Activated CD8-positive, alpha-beta memory T cell treated with anti-CD3 and anti-CD28 coated beads, Interleukin-2, amount 50 U/mL, for 4 hours (primary cell): ENCODE measurements around the gene TIGIT.

Experiments
- DNase-seq: peaks from one replicate; pipeline ENCODE4 v3.0.0-alpha.2; 2020

TIGIT gene

DNA sequence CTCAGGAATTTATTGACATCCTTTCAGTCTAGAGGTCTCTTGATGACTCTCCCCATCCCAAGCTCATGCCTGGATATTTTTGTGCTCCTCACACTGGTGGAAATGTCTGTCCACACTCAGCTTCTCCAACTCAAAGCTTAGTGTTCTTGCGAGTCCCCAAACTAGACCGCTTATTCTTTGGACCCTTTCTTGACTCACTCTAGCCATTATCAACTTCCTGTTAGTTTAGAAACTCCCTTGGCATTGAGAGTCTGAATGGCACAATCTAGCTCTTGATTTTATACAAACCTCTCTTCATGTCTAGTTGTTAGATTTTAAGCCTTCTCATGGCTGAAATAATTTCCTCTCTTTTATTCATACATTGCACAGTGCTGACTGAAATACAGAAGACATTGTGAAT, 19.6 kb downstream of the TIGIT start:
- DNase-seq, result no peak

DNA sequence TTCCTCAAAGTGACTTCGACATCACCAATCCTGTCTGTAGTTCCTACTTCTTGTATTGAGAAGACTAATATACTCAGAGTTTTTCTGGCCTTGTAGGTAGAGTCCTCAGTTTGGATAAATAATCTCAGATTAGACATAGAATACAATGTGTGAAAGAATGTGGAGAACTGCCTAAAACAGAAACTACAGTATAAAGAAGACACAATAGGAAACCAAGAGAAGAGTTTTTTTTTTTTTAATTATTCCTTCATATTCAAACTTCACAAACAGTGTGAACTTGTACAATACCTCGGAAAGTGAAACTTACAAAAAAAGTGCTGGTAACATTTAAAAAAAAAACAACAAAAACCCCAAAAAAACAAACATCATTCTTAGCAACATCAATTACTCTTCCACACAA, 20.5 kb downstream of the TIGIT start:
- DNase-seq, result no peak

DNA sequence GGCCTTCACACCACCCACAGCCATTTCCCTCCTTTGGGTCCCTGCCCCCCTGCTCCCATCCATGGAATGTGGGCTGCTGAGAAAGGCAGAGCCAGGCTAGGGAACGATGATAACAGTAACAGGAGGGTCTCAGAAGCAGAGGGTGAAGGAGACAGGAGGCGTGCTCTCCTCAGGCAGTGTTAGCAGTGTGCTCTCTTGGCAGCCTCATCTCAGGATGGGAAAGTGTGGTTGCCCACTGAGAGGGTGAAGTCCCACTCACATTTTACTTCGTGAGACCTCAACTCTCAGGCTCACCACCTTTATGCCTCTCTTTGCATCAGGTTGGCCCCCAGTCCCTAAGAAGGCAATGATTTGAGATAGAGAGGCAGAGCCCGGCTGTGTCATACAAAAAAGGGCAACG, 24.5 kb downstream of the TIGIT start:
- no peak for DNase-seq

DNA sequence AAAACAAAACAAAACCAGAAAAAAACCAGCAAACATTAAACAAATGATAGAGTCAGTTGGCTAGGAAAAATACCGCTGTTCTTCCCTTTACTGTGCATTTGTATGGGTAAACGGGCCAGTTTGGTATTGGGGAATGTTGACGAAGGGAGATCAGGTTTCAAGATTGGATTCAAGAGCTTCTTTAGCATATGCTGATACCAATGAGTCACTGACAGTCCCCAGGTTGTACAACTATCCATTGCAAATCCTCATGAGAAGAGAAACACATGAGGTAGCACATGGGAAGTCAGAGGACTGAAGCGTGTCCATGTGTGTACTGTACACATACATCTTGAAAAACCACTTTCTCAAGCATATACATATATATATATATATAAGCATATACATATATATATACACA, 25.6 kb downstream of the TIGIT start:
- no peak for DNase-seq

DNA sequence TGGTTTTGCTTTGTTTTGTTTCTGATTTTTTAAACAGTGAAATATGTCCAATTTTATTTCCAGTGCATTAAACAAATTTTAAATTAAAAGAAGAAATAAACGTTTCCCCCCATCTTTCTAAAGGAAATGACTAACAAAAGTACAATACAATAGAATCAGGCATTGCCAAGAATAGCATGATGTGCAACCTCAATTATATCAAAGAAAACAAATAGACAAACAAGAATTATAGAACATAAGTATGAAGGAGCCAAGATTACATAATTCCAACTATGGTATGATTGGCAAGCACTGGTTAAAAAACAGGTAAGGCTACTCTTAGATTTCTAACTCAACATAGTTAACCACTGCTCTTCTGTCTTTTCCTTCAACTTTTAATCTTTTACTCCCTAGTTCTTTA, 26.4 kb downstream of the TIGIT start:
- no peak for DNase-seq

DNA sequence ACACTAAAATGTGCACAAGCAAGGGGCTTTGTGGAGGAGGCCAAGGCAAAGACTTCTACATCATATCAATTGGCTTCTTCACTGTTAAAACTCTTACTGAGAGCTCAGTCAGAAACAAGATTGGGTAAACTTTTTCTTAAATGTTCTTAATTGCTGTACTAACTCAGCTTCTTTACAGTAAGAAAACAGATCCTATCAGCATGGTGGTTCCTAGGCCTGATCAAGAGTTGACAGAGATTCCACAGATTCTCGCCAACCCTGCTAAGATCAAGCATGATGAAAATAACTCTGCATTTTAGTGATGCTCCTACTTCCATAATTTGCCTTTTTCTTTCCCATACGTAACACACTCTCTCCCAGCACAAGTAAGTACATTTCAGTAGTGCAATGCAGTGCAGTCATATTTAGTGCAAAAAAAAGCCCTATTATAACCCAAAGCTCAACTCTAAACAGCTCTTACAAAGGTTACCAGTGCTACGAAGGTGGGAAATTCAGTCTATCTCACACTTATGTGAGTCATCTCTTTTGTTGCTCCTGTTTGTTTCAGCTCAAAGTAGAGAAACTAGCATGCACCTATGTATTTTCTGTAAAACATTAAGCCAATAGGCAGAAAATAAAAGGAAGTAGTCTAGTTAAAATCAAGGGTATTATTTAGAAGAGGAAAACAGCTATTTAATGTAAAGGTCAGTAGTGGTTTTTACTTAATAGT, 29.9 kb downstream of the TIGIT start:
- no peak for DNase-seq

DNA sequence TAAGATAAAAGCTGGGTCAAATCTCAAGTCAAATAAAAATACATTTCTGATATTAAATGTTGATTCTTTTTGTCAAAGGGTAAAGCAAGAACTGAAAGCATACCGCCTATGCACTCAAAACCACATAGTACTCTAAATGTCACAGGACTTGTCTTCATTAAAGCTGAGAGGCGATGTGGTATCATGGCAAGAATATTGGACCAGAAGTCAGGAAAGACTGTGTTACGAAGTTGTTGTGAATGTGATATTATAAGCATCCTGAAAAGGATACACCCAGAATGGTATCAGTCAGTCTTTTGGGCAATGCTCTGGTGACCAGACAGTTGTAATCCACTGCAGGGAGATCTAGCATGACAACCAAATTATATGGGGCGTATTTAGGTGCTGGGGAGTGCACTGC, 33.8 kb downstream of the TIGIT start:
- DNase-seq, result no peak

DNA sequence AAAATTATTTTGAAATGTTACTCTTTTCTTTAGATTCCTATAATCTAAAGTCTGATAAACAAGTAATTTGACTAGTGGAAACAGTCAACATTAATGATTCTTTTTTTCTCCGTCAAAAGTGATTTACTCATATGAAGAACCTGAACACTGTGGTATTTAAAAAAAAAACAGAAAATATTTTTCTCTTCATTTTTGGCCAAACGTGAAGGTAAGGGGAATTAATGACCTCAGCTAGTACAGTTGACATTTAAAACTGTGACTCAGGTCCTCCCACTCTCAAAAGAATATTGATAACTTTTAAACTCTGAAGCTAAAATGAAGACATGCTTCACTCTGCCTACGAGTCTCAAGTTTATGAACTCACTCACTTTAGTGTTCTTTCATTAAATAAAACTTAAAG, 34.5 kb downstream of the TIGIT start:
- DNase-seq, result no peak

DNA sequence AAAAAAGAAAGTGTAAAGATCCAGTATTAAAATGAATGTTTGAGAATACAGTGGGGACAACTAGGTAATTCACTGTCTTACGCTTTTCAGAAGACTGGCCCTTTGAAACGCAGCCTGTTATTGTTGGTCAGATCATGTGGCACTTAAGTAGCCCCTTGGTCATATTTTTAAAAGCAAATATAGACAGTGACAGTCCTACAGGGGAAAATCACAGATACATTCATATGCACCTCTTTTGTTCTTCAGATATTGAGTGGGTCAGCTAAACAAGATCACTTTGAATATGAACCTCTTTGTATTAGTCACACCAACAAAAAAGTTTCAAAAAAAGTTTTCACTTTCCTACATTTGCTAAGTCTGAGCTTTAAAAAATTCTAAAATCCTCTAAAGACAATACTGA, 36.0 kb downstream of the TIGIT start:
- no peak for DNase-seq

DNA sequence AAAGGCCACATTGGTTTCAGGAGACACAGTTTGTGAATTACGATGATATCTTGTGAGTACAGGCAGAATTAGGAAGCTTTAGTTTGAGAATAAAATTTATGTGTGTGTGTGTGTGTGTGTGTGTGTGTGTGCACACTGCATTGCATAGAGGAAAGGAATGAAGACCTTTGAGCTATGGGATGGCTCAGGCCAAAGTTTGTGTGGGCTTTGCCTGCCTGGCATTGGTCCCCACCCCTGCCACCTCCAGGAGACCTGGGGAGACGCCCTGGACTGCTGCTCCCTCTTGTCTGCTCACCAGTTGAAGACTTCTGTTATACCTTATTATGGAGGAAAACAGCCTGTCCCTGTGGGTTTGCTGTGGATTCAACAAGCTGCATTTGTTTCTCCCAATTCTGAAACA, 37.2 kb downstream of the TIGIT start:
- DNase-seq, result no peak

DNA sequence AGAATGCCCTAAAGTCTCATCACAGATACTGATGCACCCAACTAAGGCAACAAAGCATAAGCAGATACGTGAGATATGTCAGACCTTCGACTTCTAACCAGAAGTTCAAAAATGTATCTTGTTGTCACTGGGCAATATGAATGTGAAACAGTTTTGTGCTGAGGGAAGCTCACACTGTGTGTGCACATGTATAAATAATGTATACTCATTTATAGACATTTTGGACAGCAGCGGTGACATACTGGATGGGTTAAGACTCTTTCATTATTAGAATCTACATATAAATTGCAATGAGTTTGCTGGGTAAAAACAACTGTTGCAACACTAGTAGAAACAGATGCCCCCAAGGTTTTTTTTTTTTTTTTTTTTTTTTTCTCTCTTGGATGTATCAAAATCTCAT, 37.9 kb downstream of the TIGIT start:
- DNase-seq, result no peak

DNA sequence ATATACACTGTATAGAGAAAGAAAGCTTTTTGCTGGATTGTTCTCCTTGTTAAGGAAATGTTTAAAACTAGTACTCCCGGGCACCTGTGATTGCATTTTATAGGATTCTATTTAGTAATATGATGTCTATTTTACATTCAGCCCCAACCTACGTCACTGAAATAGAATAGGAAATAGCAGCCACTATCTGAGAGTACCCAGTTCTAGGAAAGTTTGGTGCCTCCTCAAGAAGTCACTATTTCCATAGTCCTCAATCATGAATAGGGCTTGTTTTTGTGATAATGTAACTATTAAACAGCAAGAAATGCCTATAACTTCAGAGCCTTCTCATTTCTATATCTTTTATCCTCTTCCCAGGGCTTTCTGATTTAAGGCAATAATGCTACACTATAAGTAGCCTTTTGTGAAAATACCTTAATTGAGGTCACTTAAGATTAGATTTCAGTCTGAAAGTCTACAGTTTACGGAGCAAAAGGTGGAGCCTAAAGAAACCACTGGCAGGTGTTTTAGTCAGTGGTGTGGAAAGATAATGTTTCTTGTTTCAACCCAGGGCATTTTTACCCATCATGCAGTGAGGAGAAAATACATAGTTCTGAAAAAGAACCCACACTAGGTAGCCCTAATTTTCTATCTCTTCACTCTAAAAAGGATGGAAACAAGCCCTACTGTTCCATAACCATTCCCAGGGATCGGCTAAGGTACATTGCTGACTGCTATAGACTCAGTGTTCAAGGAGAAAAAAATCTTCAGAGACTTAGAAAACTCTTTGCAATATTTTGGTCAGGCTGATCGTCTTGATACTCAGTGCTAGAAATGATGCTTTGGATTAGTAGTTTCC, 38.7 kb downstream of the TIGIT start:
- DNase-seq, result no peak

DNA sequence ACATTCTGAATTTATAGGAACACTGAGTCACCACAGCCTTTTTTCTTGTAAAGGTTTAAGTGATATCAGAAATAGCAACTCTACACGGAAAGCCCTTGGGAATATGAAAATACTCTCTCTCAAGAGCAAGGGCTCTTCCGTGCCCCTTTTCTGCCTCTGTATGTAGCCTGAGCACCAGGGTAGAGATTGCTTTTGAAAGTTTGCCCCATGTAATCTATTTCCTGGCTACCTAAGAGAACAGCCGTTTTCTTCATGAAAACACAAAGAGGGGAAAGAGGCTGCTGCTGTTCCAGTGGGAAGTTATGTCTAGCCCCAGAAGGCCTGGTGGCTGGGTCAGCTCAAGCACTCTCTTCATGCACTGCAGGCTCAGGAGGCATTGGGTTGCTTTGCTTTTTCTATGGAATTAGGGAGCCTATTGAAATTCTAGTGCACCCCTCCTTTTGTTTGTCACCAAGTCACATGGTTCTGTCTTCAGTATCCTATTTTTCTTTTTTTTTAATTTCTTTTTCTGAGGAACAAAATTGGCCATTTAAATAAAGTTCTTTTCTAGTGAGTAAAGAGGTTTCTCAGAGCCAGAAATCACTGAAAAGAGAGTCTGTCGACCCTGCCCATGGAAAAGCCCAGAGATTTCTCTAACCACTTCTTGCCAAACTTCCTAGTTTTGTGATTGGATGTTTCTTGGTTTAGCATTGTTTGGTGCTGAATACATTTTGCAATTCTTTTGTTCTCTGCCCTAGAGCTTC, 39.5 kb downstream of the TIGIT start:
- DNase-seq, result no peak

DNA sequence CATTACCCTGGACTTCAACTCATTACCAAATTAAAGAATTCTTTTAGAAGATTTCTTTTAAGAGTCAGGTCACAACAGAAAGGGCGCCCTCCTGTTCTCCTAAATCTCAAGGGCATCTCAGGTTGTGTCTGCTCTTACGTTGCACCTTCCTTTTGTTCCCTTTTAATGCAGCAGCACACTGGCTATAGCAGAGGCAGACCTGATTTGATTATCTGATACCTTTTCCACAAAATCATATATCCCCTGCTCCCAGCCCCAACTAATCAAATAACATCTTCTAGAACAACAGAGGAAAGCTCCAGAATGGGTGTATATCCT, 40.1 kb downstream of the TIGIT start:
- no peak for DNase-seq

DNA sequence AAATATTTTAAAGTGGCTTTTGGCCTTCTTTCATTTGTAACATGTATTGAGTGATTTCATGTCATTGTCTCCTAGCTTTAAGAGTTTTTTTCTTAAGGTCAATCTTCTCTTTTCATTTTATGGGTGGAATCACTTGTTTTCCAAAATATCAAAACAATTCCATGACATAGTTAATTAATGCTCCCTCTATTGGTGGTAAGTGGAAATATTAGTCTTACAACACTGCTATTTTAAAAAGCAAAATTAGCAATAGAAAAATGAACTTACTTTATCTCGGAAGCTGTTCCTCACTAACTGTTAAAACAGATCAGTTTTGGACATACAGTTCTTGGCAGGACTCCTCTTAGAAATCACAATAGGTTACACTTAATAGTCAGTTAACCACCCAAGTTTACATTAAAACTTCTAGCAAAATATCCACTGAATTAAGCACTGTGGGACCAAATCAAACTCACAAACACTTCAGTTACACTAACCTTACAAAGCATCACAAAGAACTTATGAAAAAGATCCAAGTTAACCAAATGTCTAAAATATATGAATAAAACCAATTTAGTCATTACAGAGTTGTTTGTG, 42.4 kb downstream of the TIGIT start:
- DNase-seq, result no peak

DNA sequence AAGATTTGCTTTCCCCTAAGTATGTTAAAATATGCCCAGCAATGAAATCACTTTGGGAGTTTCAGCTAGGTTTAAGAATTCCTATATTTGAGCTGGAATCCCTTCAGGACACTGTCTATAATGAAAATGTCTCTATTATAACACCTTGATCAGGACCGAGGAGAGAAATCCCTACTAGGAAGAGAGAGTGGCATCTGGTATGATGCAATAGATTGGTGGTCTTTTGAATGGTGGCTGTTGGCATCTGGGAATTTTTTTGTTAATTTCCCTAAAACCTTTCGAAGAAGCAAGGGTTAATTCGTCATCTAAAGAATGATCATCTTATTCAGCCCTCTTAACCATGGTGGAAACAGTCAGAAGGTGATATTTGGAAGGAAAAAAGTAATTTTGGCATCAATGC, 43.0 kb downstream of the TIGIT start:
- no peak for DNase-seq

DNA sequence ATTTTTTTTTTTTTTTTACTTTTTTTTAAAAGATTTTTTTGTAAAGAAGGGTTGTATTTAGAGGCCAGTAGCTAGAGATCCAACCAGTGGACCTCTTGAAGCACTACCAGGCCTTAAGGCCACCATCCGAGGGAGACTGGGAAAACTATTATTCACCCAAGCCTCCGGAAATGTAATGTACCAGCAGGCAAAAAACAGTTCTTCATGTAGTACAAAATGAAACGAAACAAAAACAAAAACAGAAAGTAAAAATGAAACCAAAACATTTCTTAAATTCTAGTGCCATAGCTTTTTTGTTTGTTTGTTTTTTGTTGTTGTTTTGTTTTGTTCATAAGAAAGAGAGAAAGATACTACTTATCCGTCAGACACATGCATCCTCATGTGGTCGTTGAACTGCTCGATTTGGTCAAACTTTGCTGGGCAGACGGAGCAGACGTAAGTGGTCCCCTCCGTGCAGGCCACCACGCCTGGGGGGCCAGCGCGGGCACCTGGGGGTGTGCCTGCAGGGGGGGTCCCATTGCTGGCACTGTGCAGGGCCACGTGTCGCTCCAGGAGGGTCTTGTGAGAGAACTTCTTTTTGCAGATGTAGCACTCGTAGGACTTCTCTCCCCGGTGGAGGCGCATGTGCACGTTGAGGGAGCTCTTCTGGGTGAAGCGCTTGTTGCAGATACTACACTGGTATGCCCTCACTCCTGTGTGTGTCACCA, 45.0 kb downstream of the TIGIT start:
- no peak for DNase-seq

DNA sequence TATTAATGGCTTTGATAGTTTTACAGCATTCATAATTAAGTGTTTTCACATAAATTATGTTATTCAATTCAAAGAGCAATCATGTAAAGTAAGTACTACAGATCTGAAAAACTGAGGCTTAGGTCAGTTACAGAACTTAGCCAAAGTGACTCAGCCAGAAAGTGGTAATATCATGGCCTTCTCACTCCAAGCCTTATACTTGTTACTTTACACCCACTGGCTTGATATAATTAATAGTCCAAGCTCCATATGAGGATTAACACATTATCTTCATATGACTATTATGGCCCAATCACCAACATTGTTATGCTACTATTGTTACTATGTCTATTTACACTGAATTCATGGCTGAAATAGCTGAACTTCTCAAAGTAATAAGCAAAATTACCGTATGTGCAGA, 50.7 kb downstream of the TIGIT start:
- DNase-seq, result no peak

DNA sequence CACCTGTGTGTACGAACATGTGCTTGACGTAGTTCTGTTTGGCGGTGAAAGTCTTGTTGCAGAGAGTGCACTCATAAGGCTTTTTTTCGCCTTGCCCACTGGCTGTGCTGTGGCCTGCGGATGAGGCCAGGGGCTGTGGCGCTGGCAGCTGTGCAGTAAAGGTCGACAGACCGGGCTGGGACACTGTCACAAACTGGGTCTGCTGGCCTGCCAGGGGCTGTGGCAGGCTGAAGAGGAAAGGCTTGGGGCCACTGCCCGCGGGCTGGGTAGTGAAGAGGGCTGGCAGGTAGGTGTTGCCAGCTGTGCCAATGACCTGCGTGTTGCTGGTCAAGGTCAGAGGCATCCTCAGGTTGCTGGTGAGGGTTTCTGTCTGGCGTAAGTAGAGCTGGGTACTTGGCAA, 56.4 kb downstream of the TIGIT start:
- DNase-seq, result no peak

DNA sequence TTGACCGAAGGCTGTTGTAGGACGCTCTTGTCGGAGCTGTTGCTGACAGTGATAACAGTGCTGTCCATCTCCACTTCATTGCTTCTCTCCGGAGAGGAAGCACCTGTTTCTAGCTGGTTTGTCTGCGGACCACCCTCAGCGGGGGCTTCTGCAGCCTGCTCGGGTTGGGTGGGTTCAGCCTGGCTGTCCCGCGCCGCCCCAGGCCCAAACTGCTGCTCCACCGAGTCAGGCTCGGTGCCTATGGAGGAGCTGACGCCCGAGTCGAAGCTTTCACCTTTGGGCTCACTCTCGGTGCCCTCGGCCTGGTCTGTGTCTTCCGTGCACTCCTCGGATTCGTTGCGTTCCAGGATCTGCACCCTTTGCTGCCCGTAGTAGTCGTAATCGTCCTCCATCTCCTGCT, 56.9 kb downstream of the TIGIT start:
- no peak for DNase-seq

DNA sequence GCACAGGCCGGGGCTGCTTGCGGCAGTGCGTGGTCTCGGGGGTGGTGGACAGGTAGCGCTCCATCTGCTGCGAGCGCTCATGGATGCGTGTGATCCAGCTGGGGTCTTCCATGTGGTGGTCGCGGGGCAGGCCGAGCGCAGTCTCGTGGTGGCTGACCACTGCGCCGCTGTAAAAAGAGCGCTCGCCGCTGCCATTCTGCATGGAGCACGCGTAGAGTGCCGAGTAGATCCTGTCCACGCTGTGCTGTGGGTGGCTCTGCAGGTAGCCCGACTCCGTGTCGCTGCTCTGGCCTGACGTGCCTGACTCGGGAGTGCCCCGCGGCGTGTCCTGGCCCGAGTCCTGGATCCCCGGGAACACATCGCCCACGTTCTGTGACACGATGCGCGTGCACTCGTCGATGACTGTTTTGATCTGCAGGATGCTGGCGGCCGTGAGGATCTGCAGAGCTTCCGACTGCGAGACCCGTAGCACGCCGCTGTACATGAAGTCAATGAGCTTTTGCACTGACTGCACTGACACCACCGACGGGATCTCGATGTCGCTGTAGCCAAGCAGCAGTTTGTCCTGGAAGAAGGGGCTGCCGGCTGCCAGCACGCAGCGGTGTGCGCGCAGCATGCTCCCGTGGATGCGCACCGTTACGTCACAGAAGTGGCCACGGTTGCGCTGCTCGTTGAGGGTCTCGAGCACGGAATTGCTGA, 57.4 kb downstream of the TIGIT start:
- no peak for DNase-seq

DNA sequence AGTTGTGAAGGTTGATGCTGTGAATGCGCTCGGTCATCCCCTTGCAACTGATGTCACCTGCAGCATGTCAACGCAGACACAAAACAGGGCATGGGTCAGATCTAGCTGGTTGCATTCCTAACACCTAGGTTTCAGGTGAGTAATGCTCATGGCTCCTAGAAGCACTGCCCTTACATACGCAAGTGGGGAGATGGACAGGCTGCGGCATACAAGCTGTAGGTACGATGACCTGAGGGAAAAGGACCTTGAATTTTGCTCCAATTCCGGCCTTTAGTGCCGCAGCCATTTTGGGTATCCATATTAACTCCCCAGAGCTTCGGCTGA, 58.0 kb downstream of the TIGIT start:
- DNase-seq, result no peak

DNA sequence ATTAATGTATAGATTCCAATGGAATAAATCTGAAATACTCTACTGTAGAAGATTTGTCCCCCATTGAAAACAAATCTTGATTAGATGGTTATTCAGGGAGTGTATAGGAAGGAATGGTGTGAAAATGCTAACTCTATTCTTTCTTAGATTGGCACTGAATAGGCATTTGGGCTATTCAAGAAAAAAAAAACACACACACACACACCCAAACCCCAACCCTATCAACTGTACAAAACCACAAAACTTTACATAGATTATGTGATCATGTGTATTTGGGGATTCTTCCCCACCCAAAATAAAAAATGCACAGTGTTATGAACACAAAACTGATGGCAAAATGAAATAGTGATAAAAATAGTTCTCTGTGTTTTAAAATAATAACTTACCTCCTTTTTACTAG, 61.8 kb downstream of the TIGIT start:
- DNase-seq, result no peak
